Testis (tissue), 3 donors: Measurements from ENCODE around the gene DCST1. TPM values are rescaled to one million over a fixed set of nuclear protein-coding genes. Genes with fewer than 3 reads are reported as not detected.

Experiments used
- DNase-seq: peaks from one replicate; pipeline ENCODE4 v3.0.0-alpha.2; 2019
- H3K27ac ChIP-seq, 2 donors: fragments of 200-600 bp; sonication (generic); one replicate each; pipeline ENCODE4 v1.5.1; 2019
- H3K27me3 ChIP-seq: fragments of 200-600 bp; sonication (generic); one replicate; pipeline ENCODE4 v1.5.1; 2019
- H3K36me3 ChIP-seq: fragments of 200-600 bp; sonication (generic); one replicate; pipeline ENCODE4 v1.5.1; 2017; ENCODE audit warnings: low read depth; ENCODE audit errors: missing control alignments
- H3K4me1 ChIP-seq: fragments of 200-600 bp; sonication (generic); one replicate; pipeline ENCODE4 v1.5.1; 2019
- H3K4me3 ChIP-seq, 2 donors: fragments of 200-600 bp; sonication (generic); one replicate each; pipeline ENCODE4 v1.5.1; 2017 to 2019
- H3K9me3 ChIP-seq: fragments of 200-600 bp; sonication (generic); one replicate; pipeline ENCODE4 v1.5.1; 2017
- POLR2A ChIP-seq: fragments of 450-650 bp; IDR thresholded peaks from one replicate; pipeline ENCODE4 v1.6.1; 2017; ENCODE audit warnings: antibody characterized with exemption, mild to moderate bottlenecking, moderate library complexity
- WGBS, 2 donors: methylation state at CpG; one replicate each; pipeline ENCODE4 v1.1.5; 2018; 5-methylcytosine and 5-hydroxymethylcytosine counted together
- intact Hi-C: fragments of 100-400 bp; cut with DNase I; formaldehyde crosslinking; loops from one replicate; pipeline ENCODE4 v1.15.1; 2023; ENCODE audit warnings: low total_unique reads
- polyA plus RNA-seq: library from polyadenylated mRNA; stranded (reverse); fragments of 350-450 nt; fragmentation: Illumina TruSeq; extraction: RNeasy Lipid Tissue Mini Kit (QIAGEN cat#74804); gene quantifications from one replicate; pipeline ENCODE4 v1.2.3, GENCODE V29; 2014; ENCODE audit warnings: low read depth, low replicate concordance; ENCODE audit not compliant: insufficient read depth
- total RNA-seq, 2 donors: library from RNA; depleted of rRNA; stranded (reverse); fragments of >200 nt; gene quantifications; one replicate each; pipeline ENCODE4 v1.2.3, GENCODE V29; 2016
- TF ChIP-seq, protein P1 (sequence below), 3 experiments: fragments of 450-650 bp in 2 of 3; fragments of 200-600 bp in 1 of 3; sonication (generic) in 1 of 3; IDR thresholded peaks; one replicate each; pipeline ENCODE4 v1.5.1; 2016 to 2019; ENCODE audit warnings: antibody characterized with exemption in 3 of 3, mild to moderate bottlenecking in 2 of 3, moderate library complexity in 1 of 3

Gene DCST1
- total and polyA plus RNA-seq, 3 donors from 2014 or later, result 4.5 to 15.2 (median 9.4) TPM

GRCh38 chr1:155066777-155067176 lies 33.2 kb downstream of the DCST1 start:
- H3K27me3 ChIP-seq, result no peaks in the 10 kb centered on the region
- WGBS, 2 donors, result 84 to 94% methylated on average over 8 of the region's 8 CpGs
- peaks cover 18% of the 10 kb centered on the region for H3K4me1 ChIP-seq
- intact Hi-C loops, result no loop called here
- DNase-seq, result no peak
- no peaks in the 10 kb centered on the region for H3K9me3 ChIP-seq
- TF ChIP-seq, protein P1, sequence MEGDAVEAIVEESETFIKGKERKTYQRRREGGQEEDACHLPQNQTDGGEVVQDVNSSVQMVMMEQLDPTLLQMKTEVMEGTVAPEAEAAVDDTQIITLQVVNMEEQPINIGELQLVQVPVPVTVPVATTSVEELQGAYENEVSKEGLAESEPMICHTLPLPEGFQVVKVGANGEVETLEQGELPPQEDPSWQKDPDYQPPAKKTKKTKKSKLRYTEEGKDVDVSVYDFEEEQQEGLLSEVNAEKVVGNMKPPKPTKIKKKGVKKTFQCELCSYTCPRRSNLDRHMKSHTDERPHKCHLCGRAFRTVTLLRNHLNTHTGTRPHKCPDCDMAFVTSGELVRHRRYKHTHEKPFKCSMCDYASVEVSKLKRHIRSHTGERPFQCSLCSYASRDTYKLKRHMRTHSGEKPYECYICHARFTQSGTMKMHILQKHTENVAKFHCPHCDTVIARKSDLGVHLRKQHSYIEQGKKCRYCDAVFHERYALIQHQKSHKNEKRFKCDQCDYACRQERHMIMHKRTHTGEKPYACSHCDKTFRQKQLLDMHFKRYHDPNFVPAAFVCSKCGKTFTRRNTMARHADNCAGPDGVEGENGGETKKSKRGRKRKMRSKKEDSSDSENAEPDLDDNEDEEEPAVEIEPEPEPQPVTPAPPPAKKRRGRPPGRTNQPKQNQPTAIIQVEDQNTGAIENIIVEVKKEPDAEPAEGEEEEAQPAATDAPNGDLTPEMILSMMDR (IDR thresholded peaks at IDR 0.05), result no peak
- no peak for TF ChIP-seq POLR2A
- H3K36me3 ChIP-seq, result no peaks in the 10 kb centered on the region
- H3K4me3 ChIP-seq, result no peak overlapping the region
- H3K27ac ChIP-seq, result no peak overlapping the region

GRCh38 chr1:155068599-155068998 lies 35.0 kb downstream of the DCST1 start:
- Histone ChIP-seq H3K9me3 (no peaks in the 10 kb centered on the region), H3K36me3 (no peaks in the 10 kb centered on the region), H3K4me3 (no peak overlapping the region), H3K27me3 (no peaks in the 10 kb centered on the region), H3K4me1 (peaks cover 4% of the 10 kb centered on the region), H3K27ac (no peak overlapping the region)
- no peak for TF ChIP-seq POLR2A
- TF ChIP-seq, protein P1 (IDR thresholded peaks at IDR 0.05), result no peak
- WGBS, 2 donors, result 73 to 88% methylated on average over 3 of the region's 3 CpGs
- no peak for DNase-seq
- intact Hi-C loops, result no loop called here

DNA sequence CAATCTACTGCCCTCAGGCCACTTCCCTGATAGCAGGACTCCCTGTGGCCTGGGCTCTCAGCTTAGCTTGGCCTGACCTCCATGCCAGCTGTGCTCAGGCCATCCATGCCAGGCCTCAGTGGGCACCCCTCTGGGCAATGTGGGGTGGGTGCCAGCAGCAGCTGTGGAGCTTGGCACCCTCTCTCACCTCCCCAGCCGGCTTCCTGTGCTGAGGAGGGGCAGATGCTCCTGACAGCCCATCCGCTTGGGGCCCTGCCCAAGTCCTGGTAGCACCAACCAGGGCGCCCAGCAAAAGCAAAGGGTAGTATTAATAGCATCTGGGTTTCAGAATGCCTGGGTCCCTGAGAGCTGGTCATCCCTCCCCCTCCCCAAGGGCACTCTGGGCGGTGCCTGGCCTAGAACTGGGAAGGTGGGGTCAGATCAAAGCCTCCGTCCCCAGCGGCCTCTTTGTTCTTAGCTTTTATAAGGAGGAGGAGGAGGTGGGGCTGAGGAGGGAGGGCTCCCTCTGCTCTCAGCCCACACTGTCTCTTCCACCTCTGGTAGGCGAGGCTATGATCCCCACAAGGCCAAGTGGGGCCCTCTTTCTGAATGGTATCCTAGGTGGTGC lies 36.0 kb downstream of the DCST1 start:
- DNase-seq, result no peak
- intact Hi-C loops, result no loop called here
- Histone ChIP-seq H3K4me3 (peak overlapping the region in 1 of 2 donors; percentile 56), H3K9me3 (no peaks in the 10 kb centered on the region), H3K4me1 (peaks cover 4% of the 10 kb centered on the region), H3K36me3 (no peaks in the 10 kb centered on the region), H3K27me3 (no peaks in the 10 kb centered on the region), H3K27ac (no peak overlapping the region)
- WGBS, 2 donors, result 20 to 49% methylated on average over 2 to 7 of the region's 7 CpGs
- no peak for TF ChIP-seq POLR2A
- TF ChIP-seq, protein P1 (IDR thresholded peaks at IDR 0.05), result no peak

DNA sequence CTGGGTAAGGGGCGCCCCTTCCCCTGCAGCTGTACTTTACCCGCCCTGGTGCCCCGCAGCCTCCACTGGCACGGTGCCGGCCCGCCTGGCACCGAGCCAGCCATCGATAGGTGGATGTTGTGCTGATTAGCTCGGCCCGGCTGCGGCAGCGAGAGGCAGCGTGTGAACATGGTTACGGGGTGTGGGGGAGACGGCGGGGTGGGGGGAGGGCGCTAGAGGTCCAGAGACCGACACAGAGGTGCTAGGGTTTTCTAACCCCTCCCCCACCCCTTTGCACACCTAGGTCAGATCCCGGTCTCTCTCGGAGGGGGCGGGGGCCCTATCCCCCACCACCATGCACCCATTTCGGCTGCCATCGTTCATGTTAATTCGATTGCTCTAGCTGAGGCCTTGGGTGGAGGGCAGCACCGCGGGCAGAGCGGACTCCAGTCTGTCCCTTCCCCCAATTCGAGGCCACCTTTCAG lies 36.6 kb downstream of the DCST1 start:
- no peaks in the 10 kb centered on the region for H3K27me3 ChIP-seq
- WGBS, 2 donors, result 25 to 29% methylated on average over 14 to 28 of the region's 28 CpGs
- no peak for DNase-seq
- peak overlapping the region in 1 of 2 donors; percentile 78 for H3K27ac ChIP-seq
- H3K9me3 ChIP-seq, result no peaks in the 10 kb centered on the region
- no peaks in the 10 kb centered on the region for H3K36me3 ChIP-seq
- H3K4me3 ChIP-seq, result peak overlapping the region; percentile 55 to 56
- intact Hi-C loops, result no loop called here
- peaks cover under 1% of the 10 kb centered on the region for H3K4me1 ChIP-seq
- TF ChIP-seq POLR2A, result no peak
- TF ChIP-seq, protein P1 (IDR thresholded peaks at IDR 0.05), result no peak
